ENCODE data around the gene CRAMP1.

DNA sequence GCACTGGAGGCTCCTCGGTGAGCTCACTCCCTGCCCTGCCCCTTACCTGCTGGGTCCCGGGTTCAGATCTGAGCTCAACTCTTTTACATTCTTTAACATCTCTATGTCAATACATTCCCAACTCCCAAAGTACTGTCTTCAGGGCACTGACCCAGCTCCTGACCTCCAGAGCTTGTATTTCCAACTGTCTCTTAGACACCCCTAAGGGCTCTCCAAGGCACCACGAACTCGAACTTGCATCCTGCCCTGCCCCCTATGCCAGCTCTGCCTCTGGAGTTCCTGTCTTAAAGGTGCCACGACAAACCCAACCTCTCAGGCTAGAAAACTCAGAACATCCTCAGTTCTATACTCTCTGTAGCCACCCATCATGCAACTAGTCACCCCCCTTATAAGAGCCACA is 38.9 kb upstream of the CRAMP1 start:
- no peak for TF ChIP-seq POLR2A (IDR thresholded peaks at IDR 0.05)
- TF ChIP-seq CTCF (IDR thresholded peaks at IDR 0.05) = no peak
